HEK293 (cell line): Measurements from ENCODE around the gene NCEH1.

Experiments
- CTCF ChIA-PET: fragments of 350-600 bp; formaldehyde crosslinking; extraction: SDS; loops from one replicate; lab custom pipeline; 2021; ENCODE audit warnings: antibody characterized with exemption; lab: Yijun Ruan, JAX
- POLR2A ChIA-PET: fragments of 300-600 bp; formaldehyde crosslinking; extraction: SDS; loops from one replicate; lab custom pipeline; 2020; ENCODE audit warnings: antibody characterized with exemption, inconsistent platforms; lab: Yijun Ruan, JAX
- H3K27ac ChIP-seq: fragments of 200-500 bp; sonication (Bioruptor generic); 2 replicates; pipeline ENCODE4 v1.5.1; 2014; ENCODE audit warnings: low read depth, low read length, control low read depth, inconsistent platforms; ENCODE audit errors: extremely low read depth
- H3K36me3 ChIP-seq, 2 experiments: fragments of 200-500 bp in 1 of 2; sonication (Bioruptor generic) in 1 of 2; 1 replicate in 1 of 2; 2 replicates in 1 of 2; pipeline ENCODE4 v1.5.1; 2014 to 2017; ENCODE audit warnings: inconsistent platforms in 2 of 2, low read length in 2 of 2; ENCODE audit not compliant: control insufficient read depth in 2 of 2, insufficient read depth in 1 of 2
- H3K4me1 ChIP-seq: fragments of 200-500 bp; sonication (Bioruptor generic); 2 replicates; pipeline ENCODE4 v1.5.1; 2014; ENCODE audit warnings: mild to moderate bottlenecking, low read length, inconsistent platforms; ENCODE audit not compliant: control insufficient read depth, insufficient read depth
- H3K4me3 ChIP-seq: 2 replicates; pipeline ENCODE4 v1.5.1; 2011; ENCODE audit warnings: low read depth, mild to moderate bottlenecking, control low read depth, low read length, moderate library complexity
- H3K9me3 ChIP-seq: fragments of 200-500 bp; sonication (Bioruptor generic); 2 replicates; pipeline ENCODE4 v1.5.1; 2014; ENCODE audit warnings: low read depth, low read length, inconsistent platforms; ENCODE audit not compliant: control insufficient read depth, insufficient read depth
- HIC1 ChIP-seq: fragments of 450-650 bp; formaldehyde crosslinking; IDR thresholded peaks from 2 replicates; pipeline ENCODE4 v1.5.1; 2016; ENCODE audit warnings: missing biosample characterization, missing genetic modification characterization
- KLF10 ChIP-seq: fragments of 450-650 bp; IDR thresholded peaks from 2 replicates; pipeline ENCODE4 v1.5.1; 2018; ENCODE audit warnings: missing biosample characterization, mild to moderate bottlenecking, missing genetic modification characterization
- YY1 ChIP-seq: fragments of 450-650 bp; formaldehyde crosslinking; IDR thresholded peaks from 2 replicates; pipeline ENCODE4 v1.5.1; 2018; ENCODE audit warnings: missing biosample characterization, missing genetic modification characterization
- ZNF148 ChIP-seq: fragments of 450-650 bp; formaldehyde crosslinking; IDR thresholded peaks from 2 replicates; pipeline ENCODE4 v1.5.0; 2017; ENCODE audit warnings: missing biosample characterization, missing genetic modification characterization, borderline replicate concordance
- ZNF175 ChIP-seq: fragments of 450-650 bp; formaldehyde crosslinking; IDR thresholded peaks from 2 replicates; pipeline ENCODE4 v1.5.1; 2016; ENCODE audit warnings: missing biosample characterization, missing genetic modification characterization
- ZNF248 ChIP-seq: fragments of 450-650 bp; formaldehyde crosslinking; IDR thresholded peaks from 2 replicates; pipeline ENCODE4 v1.5.1; 2017; ENCODE audit warnings: missing biosample characterization, missing genetic modification characterization
- ZNF26 ChIP-seq: fragments of 450-650 bp; formaldehyde crosslinking; IDR thresholded peaks from 2 replicates; pipeline ENCODE4 v1.5.1; 2016; ENCODE audit warnings: missing biosample characterization, missing genetic modification characterization
- ZNF280C ChIP-seq: fragments of 450-650 bp; formaldehyde crosslinking; IDR thresholded peaks from 2 replicates; pipeline ENCODE4 v1.5.1; 2016; ENCODE audit warnings: missing biosample characterization, missing genetic modification characterization
- ZNF362 ChIP-seq: fragments of 450-650 bp; formaldehyde crosslinking; IDR thresholded peaks from 2 replicates; pipeline ENCODE4 v1.5.1; 2016; ENCODE audit warnings: missing biosample characterization, missing genetic modification characterization
- ZNF501 ChIP-seq: fragments of 450-650 bp; formaldehyde crosslinking; IDR thresholded peaks from 2 replicates; pipeline ENCODE4 v1.5.1; 2016; ENCODE audit warnings: missing biosample characterization, missing genetic modification characterization
- ZNF776 ChIP-seq: fragments of 450-650 bp; formaldehyde crosslinking; IDR thresholded peaks from 2 replicates; pipeline ENCODE4 v1.5.0; 2017; ENCODE audit warnings: missing biosample characterization, missing genetic modification characterization, borderline replicate concordance
- TF ChIP-seq, protein P1 (sequence below): fragments of 450-650 bp; formaldehyde crosslinking; IDR thresholded peaks from 2 replicates; pipeline ENCODE4 v1.5.1; 2016; ENCODE audit warnings: missing biosample characterization, missing genetic modification characterization, low read depth
- TF ChIP-seq, protein P2 (sequence below): fragments of 450-650 bp; formaldehyde crosslinking; IDR thresholded peaks from 2 replicates; pipeline ENCODE4 v1.5.1; 2016; ENCODE audit warnings: missing biosample characterization, missing genetic modification characterization

NCEH1 gene

GRCh38 chr3:172717493-172718088 lies 6.7 kb upstream of the NCEH1 start (continued):
- TF ChIP-seq, protein P1, sequence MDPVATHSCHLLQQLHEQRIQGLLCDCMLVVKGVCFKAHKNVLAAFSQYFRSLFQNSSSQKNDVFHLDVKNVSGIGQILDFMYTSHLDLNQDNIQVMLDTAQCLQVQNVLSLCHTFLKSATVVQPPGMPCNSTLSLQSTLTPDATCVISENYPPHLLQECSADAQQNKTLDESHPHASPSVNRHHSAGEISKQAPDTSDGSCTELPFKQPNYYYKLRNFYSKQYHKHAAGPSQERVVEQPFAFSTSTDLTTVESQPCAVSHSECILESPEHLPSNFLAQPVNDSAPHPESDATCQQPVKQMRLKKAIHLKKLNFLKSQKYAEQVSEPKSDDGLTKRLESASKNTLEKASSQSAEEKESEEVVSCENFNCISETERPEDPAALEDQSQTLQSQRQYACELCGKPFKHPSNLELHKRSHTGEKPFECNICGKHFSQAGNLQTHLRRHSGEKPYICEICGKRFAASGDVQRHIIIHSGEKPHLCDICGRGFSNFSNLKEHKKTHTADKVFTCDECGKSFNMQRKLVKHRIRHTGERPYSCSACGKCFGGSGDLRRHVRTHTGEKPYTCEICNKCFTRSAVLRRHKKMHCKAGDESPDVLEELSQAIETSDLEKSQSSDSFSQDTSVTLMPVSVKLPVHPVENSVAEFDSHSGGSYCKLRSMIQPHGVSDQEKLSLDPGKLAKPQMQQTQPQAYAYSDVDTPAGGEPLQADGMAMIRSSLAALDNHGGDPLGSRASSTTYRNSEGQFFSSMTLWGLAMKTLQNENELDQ (tag by site-specific recombination), result no peak

- CTCF ChIA-PET, result no interaction called here
- TF ChIP-seq ZNF501 (tag by site-specific recombination), result no peak
- TF ChIP-seq ZNF175 (tag by site-specific recombination), result no peak
- no peak for TF ChIP-seq HIC1 (tag by site-specific recombination)
- no peak for TF ChIP-seq ZNF248
- no peak for TF ChIP-seq ZNF280C (tag by site-specific recombination)
- no peak for TF ChIP-seq ZNF148 (tag by site-specific recombination)
- TF ChIP-seq ZNF26, result no peak
- TF ChIP-seq, protein P2, sequence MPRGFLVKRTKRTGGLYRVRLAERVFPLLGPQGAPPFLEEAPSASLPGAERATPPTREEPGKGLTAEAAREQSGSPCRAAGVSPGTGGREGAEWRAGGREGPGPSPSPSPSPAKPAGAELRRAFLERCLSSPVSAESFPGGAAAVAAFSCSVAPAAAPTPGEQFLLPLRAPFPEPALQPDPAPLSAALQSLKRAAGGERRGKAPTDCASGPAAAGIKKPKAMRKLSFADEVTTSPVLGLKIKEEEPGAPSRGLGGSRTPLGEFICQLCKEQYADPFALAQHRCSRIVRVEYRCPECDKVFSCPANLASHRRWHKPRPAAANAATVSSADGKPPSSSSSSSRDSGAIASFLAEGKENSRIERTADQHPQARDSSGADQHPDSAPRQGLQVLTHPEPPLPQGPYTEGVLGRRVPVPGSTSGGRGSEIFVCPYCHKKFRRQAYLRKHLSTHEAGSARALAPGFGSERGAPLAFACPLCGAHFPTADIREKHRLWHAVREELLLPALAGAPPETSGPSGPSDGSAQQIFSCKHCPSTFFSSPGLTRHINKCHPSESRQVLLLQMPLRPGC (tag by site-specific recombination), result no peak
- TF ChIP-seq KLF10 (tag by site-specific recombination), result no peak
- TF ChIP-seq ZNF362 (tag by site-specific recombination), result no peak
- TF ChIP-seq ZNF776 (tag by site-specific recombination), result no peak
- TF ChIP-seq YY1 (tag by site-specific recombination), result no peak
- H3K36me3 ChIP-seq, result no peaks in the 10 kb centered on the region
- H3K27ac ChIP-seq, result no peak overlapping the region
- POLR2A ChIA-PET, result no interaction called here
- no peaks in the 10 kb centered on the region for H3K9me3 ChIP-seq
- H3K4me3 ChIP-seq, result no peak overlapping the region
- no peaks in the 10 kb centered on the region for H3K4me1 ChIP-seq
These were observed 5.6 kb upstream of the NCEH1 start for GRCh38 chr3:172716476-172716875.
